Naive thymus-derived CD8-positive, alpha-beta T cell (primary cell): ENCODE data around the gene SOD2. TPM values are rescaled to one million over a fixed set of nuclear protein-coding genes. Genes with fewer than 3 reads are reported as not detected.
"Not testable (repeated sequence)": the region's sequence is repeated elsewhere in the genome, so short reads cannot be mapped to it uniquely, and the experiment has no call there.

ENCODE experiments used
- ATAC-seq, 2 donors: fragments of 150-1000 bp; cut with Tn5 transposase in 1 of 2; sonication (Bioruptor Pico), chemical (Tn5 transposase) in 1 of 2; 1 replicate in 1 of 2; 2 replicates in 1 of 2; pipeline ENCODE4 v1.10.0; 2021; ENCODE audit warnings: mild to moderate bottlenecking in 2 of 2, moderate library complexity in 2 of 2
- POLR2A ChIA-PET: fragments of 350-600 bp; sonication (Branson Sonifier 250); formaldehyde crosslinking; loops from one replicate; lab custom pipeline; 2021; ENCODE audit warnings: antibody characterized with exemption; lab: Charles Lee
- DNase-seq, 10 donors: peaks; one replicate each; pipeline versions ENCODE4 v3.0.0 to v3.0.0-alpha.2; 2020 to 2022
- H3K27ac Mint-ChIP-seq, 10 donors: one replicate each; pipeline ENCODE4 v1.8.0; 2020 to 2022; ENCODE audit warnings: mild to moderate bottlenecking in 10 of 10, mixed read lengths in 10 of 10, moderate library complexity in 4 of 10, inconsistent platforms in 1 of 10
- H3K27me3 Mint-ChIP-seq, 5 donors: one replicate each; pipeline ENCODE4 v1.8.0; 2021 to 2022; ENCODE audit warnings: mixed read lengths in 5 of 5
- H3K36me3 Mint-ChIP-seq, 3 donors: one replicate each; pipeline ENCODE4 v1.8.0; 2020 to 2022; ENCODE audit warnings: mixed read lengths in 3 of 3, mild to moderate bottlenecking in 2 of 3, inconsistent platforms in 1 of 3
- H3K4me1 Mint-ChIP-seq, 4 donors: one replicate each; pipeline ENCODE4 v1.8.0; 2021 to 2022; ENCODE audit warnings: mixed read lengths in 4 of 4
- H3K4me3 Mint-ChIP-seq, 10 donors: one replicate each; pipeline ENCODE4 v1.8.0; 2020 to 2022; ENCODE audit warnings: mild to moderate bottlenecking in 10 of 10, mixed read lengths in 10 of 10, moderate library complexity in 6 of 10, inconsistent platforms in 1 of 10
- H3K9me3 Mint-ChIP-seq, 9 donors: one replicate each; pipeline ENCODE4 v1.8.0; 2020 to 2022; ENCODE audit warnings: mixed read lengths in 9 of 9, mild to moderate bottlenecking in 3 of 9, inconsistent platforms in 1 of 9, moderate library complexity in 1 of 9
- polyA plus RNA-seq, 3 donors: library from polyadenylated mRNA; unstranded; fragments of 300-500 nt; fragmentation: Illumina TruSeq; gene quantifications; one replicate each; pipeline ENCODE4 v1.2.3, GENCODE V29; 2021
- total RNA-seq, 8 experiments: library from RNA in 2 of 8; stranded (reverse) in 2 of 8; gene quantifications; one replicate each; pipeline ENCODE4 v1.2.3 and lab custom pipeline; 2021 to 2026

The SOD2 gene
- total and polyA plus RNA-seq, 5 experiments from 2014 or later: 80.5 to 92.0 (median 86.5) TPM

DNA sequence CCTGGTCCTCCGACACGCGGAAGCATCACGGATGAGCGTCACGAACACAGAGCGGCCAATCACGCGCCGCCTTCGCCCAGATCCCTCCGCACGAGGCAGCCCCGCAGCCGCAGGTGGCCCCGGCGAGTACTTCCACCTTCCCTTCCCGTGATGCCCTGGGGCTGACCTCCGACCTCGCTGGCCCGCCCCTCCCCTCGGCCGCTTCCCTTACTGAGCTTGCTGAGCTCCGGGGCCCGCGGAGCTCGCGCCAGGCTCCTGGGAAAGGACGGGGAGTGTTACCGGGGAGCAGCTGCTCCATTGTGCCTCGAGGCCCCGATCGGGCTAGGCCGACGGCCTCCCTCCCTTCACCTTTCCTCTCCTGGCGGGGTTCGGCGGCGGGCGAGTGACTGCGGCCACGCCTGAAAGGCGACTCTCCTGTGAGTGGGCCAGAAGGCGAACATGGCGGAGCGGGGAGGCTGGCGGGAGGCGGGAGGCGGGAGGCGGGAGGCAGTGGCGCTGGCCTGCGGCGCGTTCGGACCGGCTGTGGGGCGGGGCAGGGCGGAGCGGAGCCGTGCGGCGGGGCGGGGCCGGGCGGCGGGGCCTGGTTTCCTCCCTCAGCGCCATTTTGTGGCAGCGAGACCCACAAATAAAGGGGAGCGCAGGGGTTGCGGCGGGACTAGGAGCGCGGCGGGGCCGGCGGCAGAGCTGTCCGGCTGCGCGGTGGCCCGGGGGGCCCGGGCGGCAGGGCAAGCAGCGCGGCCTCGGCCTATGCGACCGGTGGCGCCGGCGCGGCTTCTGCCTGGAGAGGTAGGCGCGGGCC lies 34.1 kb upstream of the SOD2 start, which contains the start of gene WTAP:
WTAP (plus strand) TSS at position 589 of the 799 bp plus-strand sequence. CDS start 8,760 bp downstream, outside the sequence.
- POLR2A ChIA-PET: interaction anchor here (0.7 to 8.9 kb wide), 22 partner anchors 10 to 736 kb away, joined by 3 to 142 read pairs (median 4); partner anchors contain the start of genes ACAT2, MRPL18, SOD2 and TCP1
- Mint-ChIP-seq H3K27ac (peak within 1 kb of the TSS; percentile 97 to 99 (median 99)), H3K4me1 (peaks cover 21 to 69% (median 57%) of the 10 kb centered on the region in 4 donors), H3K36me3 (peaks cover 5 to 19% (median 10%) of the 10 kb centered on the region in 3 donors), H3K27me3 (peaks cover 0 to 2% (median 0%) of the 10 kb centered on the region in 5 donors), H3K4me3 (peak within 1 kb of the TSS; percentile 88 to 96 (median 96)), H3K9me3 (peaks cover 0 to 11% (median 0%) of the 10 kb centered on the region in 9 donors)
- peak; percentile 80 to 82 for ATAC-seq
- DNase-seq: peak; percentile 93 to 99 (median 97)

DNA sequence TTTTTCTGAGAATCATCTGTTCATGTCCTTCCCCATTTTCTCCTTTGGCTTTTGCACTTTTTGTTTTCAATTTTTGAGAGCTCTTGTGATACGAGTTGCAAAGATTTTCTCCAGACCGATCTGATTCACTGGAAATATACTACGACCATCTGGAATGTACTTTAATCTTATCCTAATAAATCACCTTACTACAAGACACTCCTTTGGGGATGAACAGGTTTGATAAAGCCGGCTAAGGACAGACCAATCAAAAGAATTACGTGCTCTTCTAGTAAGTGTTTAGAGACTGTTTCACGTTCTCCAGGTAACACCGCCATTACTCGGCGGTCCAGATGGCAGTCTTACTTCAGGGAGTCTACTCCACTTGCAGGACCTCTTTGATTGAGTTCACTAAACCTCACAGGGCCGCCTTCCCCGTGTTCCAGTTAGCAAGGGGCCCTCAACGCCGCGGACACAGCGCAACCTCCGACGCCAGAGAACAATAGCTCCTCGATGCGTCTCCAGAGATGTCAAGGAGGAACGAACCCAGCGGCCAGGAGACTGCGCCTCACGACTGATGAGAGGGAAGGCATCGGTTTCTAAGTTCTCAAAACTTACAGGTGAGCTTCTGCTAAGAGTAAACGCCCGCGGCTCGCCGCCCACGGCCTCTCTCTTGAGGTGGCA lies 33.3 kb upstream of the SOD2 start:
- Mint-ChIP-seq H3K9me3 (peaks cover 0 to 11% (median 0%) of the 10 kb centered on the region in 9 donors), H3K4me1 (peaks cover 21 to 62% (median 52%) of the 10 kb centered on the region in 4 donors), H3K36me3 (peaks cover 5 to 15% (median 10%) of the 10 kb centered on the region in 3 donors), H3K27me3 (peaks cover 0 to 2% (median 0%) of the 10 kb centered on the region in 5 donors), H3K4me3 (peak overlapping the region; percentile 88 to 96 (median 96)), H3K27ac (peak overlapping the region; percentile 97 to 99 (median 99))
- POLR2A ChIA-PET: interaction anchor here (0.7 to 8.9 kb wide), 23 partner anchors 9 to 737 kb away, joined by 3 to 142 read pairs (median 4); partner anchors contain the start of genes ACAT2, MRPL18, SOD2 and TCP1
- ATAC-seq (peak; percentile 11 to 29), DNase-seq (no peak)

DNA sequence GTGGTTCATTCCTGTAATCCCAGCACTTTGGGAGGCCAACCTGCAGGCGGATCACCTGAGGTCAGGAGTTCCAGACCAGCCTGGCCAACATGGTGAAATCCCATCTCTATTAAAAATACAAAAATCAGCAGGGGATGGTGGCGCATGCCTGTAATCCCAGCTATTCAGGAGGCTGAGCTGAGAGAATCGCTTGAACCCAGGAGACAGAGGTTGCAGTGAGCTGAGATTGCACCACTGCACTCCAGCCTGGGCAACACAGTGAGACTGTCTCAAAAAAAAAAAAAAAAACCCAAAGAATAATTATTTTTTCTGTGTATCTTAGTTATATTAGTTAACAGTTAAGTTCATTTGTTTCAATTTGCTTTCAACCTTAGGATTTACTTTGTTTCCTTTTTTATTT lies 32.2 kb upstream of the SOD2 start:
- not testable (repeated sequence) for H3K36me3 Mint-ChIP-seq, ATAC-seq, DNase-seq, H3K27me3 Mint-ChIP-seq
- H3K9me3 Mint-ChIP-seq: peaks cover 0 to 11% (median 0%) of the 10 kb centered on the region in 9 donors
- H3K4me1 Mint-ChIP-seq: peaks cover 19 to 55% (median 46%) of the 10 kb centered on the region in 4 donors
- peak overlapping the region in 4 of 10 donors; percentile 12 to 52 (median 40) for H3K4me3 Mint-ChIP-seq
- peak overlapping the region in 9 of 10 donors; percentile 20 to 99 (median 73) for H3K27ac Mint-ChIP-seq
- POLR2A ChIA-PET: interaction anchor here (1.2 to 8.9 kb wide), 4 partner anchors 31 to 72 kb away, joined by 3 to 142 read pairs (median 84); partner anchors contain the start of genes ACAT2, MRPL18, SOD2 and TCP1

DNA sequence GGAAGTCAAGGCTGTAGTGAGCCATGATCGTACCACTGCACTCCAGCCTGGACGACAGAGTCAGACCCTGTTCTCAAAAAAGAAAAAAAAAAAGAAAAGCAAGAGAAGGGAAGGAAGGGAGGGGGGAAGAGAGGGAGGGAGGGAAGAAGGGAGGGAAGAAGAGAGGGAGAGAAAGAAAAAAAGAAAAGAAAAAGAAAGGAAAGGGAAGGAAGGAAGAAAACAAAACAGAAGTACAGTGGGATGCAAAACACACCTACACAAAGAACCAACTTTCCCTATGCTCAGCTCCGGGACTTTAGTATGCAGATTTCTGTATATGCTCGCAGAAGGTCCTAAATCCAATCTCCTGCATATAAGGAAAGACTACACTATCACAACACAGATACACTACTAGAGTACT lies 31.7 kb upstream of the SOD2 start:
- POLR2A ChIA-PET: interaction anchor here (0.7 to 8.9 kb wide), 4 partner anchors 31 to 131 kb away, joined by 3 to 142 read pairs (median 84); partner anchors contain the start of genes ACAT2, MRPL18, SOD2 and TCP1
- H3K27ac Mint-ChIP-seq: peak overlapping the region; percentile 20 to 99 (median 70)

DNA sequence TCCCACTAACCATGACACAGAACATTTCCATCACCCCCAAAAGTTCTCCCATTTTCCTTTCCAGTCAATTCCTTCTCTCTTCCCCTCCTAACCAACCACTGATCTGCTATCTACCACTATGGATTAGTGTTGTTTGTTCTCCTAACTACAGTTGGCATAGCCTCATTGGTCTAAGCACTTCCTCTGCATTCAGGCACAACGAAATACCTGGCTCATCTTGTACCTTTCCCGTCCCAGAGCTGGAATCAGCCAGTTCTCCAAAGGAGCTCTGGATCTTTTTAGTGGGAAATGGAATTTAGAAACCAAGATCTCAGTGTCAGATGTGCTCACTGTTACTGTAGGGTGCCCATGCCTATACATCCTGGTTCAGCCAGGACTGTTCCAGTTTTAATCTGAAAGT lies 30.2 kb upstream of the SOD2 start:
- H3K4me1 Mint-ChIP-seq: peaks cover 15 to 40% (median 28%) of the 10 kb centered on the region in 4 donors
- POLR2A ChIA-PET: interaction anchor here (1.2 to 8.9 kb wide), 3 partner anchors 29 to 66 kb away, joined by 3 to 142 read pairs (median 3); partner anchors contain the start of genes ACAT2, SOD2 and TCP1
- no peak for ATAC-seq
- H3K27ac Mint-ChIP-seq: peak overlapping the region in 7 of 10 donors; percentile 1 to 85 (median 31)
- H3K4me3 Mint-ChIP-seq: peak overlapping the region in 1 of 10 donors; percentile 4
- peaks cover 0 to 2% (median 0%) of the 10 kb centered on the region in 5 donors for H3K27me3 Mint-ChIP-seq
- H3K36me3 Mint-ChIP-seq: peaks cover 4 to 7% (median 5%) of the 10 kb centered on the region in 3 donors
- peaks cover 0 to 11% (median 0%) of the 10 kb centered on the region in 9 donors for H3K9me3 Mint-ChIP-seq
- no peak for DNase-seq

More for the DNA sequence above, 31.7 kb upstream of the SOD2 start:
- H3K4me3 Mint-ChIP-seq: peak overlapping the region in 6 of 10 donors; percentile 12 to 63 (median 40)
- no peak for ATAC-seq
- peaks cover 0 to 2% (median 0%) of the 10 kb centered on the region in 5 donors for H3K27me3 Mint-ChIP-seq
- no peak for DNase-seq
- peaks cover 19 to 54% (median 43%) of the 10 kb centered on the region in 4 donors for H3K4me1 Mint-ChIP-seq
- H3K36me3 Mint-ChIP-seq: peaks cover 4 to 7% (median 5%) of the 10 kb centered on the region in 3 donors
- H3K9me3 Mint-ChIP-seq: peaks cover 0 to 11% (median 0%) of the 10 kb centered on the region in 9 donors

DNA sequence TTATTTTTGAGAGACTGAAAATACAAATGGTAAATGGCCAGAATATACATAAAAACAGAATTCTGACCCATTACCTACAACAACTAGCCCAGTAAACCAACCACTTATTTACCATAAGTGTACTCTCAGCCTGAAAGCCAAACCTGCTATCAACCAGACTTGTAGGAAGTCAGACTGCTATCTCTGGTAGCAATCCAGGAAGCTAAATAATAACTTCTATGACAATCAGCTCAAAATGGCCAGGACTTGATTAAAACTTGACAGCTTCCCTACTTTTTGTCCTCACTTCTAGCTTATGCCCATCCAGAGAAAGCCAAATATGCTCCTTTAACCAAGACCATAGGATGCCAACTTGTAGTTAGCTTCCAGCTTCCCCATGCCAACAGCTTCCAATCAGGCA lies 29.6 kb upstream of the SOD2 start:
- Mint-ChIP-seq H3K27ac (peak overlapping the region in 2 of 10 donors; percentile 64 to 65), H3K4me3 (peak overlapping the region in 1 of 10 donors; percentile 28), H3K4me1 (peaks cover 15 to 40% (median 26%) of the 10 kb centered on the region in 4 donors), H3K36me3 (peaks cover 4 to 7% (median 5%) of the 10 kb centered on the region in 3 donors), H3K9me3 (peaks cover 0 to 11% (median 0%) of the 10 kb centered on the region in 9 donors), H3K27me3 (peaks cover 0 to 2% (median 0%) of the 10 kb centered on the region in 5 donors)
- no peak for ATAC-seq
- POLR2A ChIA-PET: interaction anchor here (0.9 to 8.9 kb wide), 4 partner anchors 8 to 67 kb away, joined by 3 to 142 read pairs (median 4); partner anchors contain the start of genes ACAT2, SOD2 and TCP1
- DNase-seq: no peak

DNA sequence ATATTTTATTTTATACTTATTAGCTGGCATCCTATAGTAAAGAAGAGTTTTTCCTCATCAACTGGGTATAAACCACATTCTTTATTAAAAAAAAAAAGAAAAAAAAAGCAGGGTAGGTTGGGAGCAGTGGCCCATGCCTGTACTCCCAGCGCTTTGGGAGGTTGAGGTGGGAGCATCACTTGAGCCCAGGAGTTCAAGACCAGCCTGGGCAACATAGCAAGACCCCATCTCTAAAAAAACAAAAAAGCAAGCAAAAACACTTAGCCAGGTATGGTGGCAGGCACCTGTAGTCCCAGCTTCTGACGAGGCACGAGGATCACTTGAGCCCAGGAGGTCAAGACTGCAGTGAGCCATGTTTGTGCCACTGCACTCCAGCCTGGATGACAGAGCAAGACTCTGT lies 28.9 kb upstream of the SOD2 start:
- not testable (repeated sequence) for H3K4me3 Mint-ChIP-seq, DNase-seq, H3K27ac Mint-ChIP-seq, H3K27me3 Mint-ChIP-seq, ATAC-seq, H3K36me3 Mint-ChIP-seq
- peaks cover 0 to 11% (median 0%) of the 10 kb centered on the region in 9 donors for H3K9me3 Mint-ChIP-seq
- POLR2A ChIA-PET: interaction anchor here (0.9 to 8.9 kb wide), 2 partner anchors 9 to 28 kb away, joined by 5 to 142 read pairs; partner anchors contain the start of gene SOD2
- peaks cover 15 to 40% (median 25%) of the 10 kb centered on the region in 4 donors for H3K4me1 Mint-ChIP-seq

DNA sequence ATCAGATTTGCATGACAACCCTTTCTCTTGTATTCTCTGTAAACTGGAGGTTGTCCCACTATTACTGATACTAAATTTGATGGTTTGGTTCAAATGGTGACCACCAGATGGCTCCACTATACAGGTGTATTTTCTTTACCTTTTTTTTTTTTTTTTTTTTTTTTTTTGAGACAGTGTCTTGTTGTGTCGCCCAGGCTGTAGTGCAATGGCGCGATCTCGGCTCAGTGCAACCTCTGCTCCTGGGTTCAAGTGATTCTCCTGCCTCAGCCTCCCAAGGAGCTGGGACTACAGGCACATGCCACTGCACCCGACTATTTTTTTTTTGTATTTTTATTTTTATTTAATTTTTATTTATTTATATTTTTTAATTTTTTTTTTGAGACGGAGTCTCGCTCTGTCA lies 27.7 kb upstream of the SOD2 start:
- POLR2A ChIA-PET: interaction anchor here (0.6 to 1.8 kb wide), 7 partner anchors 29 to 549 kb away, joined by 3 to 7 read pairs (median 4); partner anchors contain the start of gene MRPL18
- no peaks in the 10 kb centered on the region for H3K27me3 Mint-ChIP-seq
- peak overlapping the region in 1 of 10 donors; percentile 55 for H3K27ac Mint-ChIP-seq
- DNase-seq: peak in 9 of 10 donors; percentile 21 to 74 (median 59)
- peaks cover 6 to 30% (median 17%) of the 10 kb centered on the region in 4 donors for H3K4me1 Mint-ChIP-seq
- no peak overlapping the region for H3K4me3 Mint-ChIP-seq
- peak; percentile 74 to 87 for ATAC-seq
- peaks cover 0 to 11% (median 0%) of the 10 kb centered on the region in 9 donors for H3K9me3 Mint-ChIP-seq
- H3K36me3 Mint-ChIP-seq: peaks cover 2 to 7% (median 5%) of the 10 kb centered on the region in 3 donors

DNA sequence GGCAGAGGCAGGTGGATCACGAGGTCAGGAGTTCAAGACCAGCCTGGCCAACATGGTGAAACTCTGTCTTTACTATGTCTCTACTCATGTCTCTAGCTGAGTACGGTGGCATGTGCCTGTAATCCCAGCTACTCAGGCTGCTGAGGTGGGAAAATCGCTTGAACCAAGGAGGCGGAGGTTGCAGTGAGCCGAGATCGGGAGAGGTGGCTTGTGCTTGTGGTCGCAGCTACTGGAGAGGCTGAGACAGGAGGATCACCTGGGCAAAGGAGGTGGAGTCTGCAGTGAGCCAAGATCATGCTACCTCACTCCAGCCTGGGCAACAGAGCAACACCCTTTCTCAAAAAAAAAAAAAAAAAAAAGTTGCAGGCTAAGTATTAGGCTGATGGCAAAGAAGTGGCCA lies 26.2 kb upstream of the SOD2 start:
- no peak for DNase-seq
- H3K4me3 Mint-ChIP-seq: no peak overlapping the region
- H3K27me3 Mint-ChIP-seq: no peaks in the 10 kb centered on the region
- H3K4me1 Mint-ChIP-seq: peaks cover 11 to 20% (median 14%) of the 10 kb centered on the region in 4 donors
- no peak overlapping the region for H3K27ac Mint-ChIP-seq
- H3K9me3 Mint-ChIP-seq: peaks cover 0 to 11% (median 0%) of the 10 kb centered on the region in 9 donors
- POLR2A ChIA-PET: interaction anchor here (0.7 kb wide), 1 partner anchor 144 kb away, joined by 9 read pairs; no protein-coding TSS in a partner anchor
- ATAC-seq: no peak
- peaks cover 2 to 7% (median 5%) of the 10 kb centered on the region in 3 donors for H3K36me3 Mint-ChIP-seq

DNA sequence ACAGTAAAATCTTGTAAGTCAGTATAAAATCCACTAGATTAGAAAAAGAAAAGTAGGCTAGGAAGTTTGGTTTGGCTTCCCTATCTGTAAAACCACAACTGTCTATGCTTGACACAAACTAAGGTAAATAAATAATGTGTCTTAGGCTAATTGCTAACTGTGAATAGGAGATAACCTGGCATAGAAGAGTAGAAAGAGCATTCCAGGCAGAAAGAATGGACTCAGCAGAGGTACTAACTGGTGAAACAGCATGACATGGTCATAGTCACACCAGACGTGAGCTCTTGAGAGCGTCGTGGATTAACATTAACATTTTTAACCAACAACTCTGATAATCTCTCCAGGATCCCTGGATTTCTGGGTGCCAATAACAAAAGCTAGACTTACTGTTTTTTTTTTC lies 25.6 kb upstream of the SOD2 start:
- ATAC-seq (no peak), DNase-seq (no peak)
- POLR2A ChIA-PET: no interaction called here
- Mint-ChIP-seq H3K27ac (no peak overlapping the region), H3K9me3 (peaks cover 0 to 11% (median 0%) of the 10 kb centered on the region in 9 donors), H3K4me1 (peaks cover 11 to 19% (median 14%) of the 10 kb centered on the region in 4 donors), H3K4me3 (no peak overlapping the region), H3K27me3 (no peaks in the 10 kb centered on the region), H3K36me3 (peaks cover 2 to 7% (median 5%) of the 10 kb centered on the region in 3 donors)
